ENCODE measurements around the gene STARD3. TPM values are rescaled to one million over a fixed set of nuclear protein-coding genes. Genes with fewer than 3 reads are reported as not detected.
"Not testable (repeated sequence)": the region's sequence is repeated elsewhere in the genome, so short reads cannot be mapped to it uniquely, and the experiment has no call there.

STARD3 gene
- total RNA-seq, 6 experiments from 2014 or later: 24.3 to 49.8 (median 28.0) TPM

- intact Hi-C loops (cut with DNase I): no loop called here
- no peaks in the 10 kb centered on the region for H3K36me3 ChIP-seq
- H3K27me3 ChIP-seq: no peaks in the 10 kb centered on the region
- no peak for TF ChIP-seq POLR2A (IDR thresholded peaks at IDR 0.05)
- TF ChIP-seq CTCF (IDR thresholded peaks at IDR 0.05): no peak
- H3K4me1 ChIP-seq: peaks cover 0 to 21% (median 9%) of the 10 kb centered on the region in 4 donors
- DNase-seq (no peak), ATAC-seq (peak in 2 of 4 donors; percentile 2 to 11)
- WGBS (ENCODE audit: insufficient coverage, low coverage, low lambda C conversion rate, missing lambda C conversion rate): 93% methylated on average over 2 of the region's 2 CpGs
- H3K9me3 ChIP-seq: no peaks in the 10 kb centered on the region
- H3K4me3 ChIP-seq: no peak overlapping the region
- H3K27ac ChIP-seq: peak overlapping the region in 2 of 3 donors; percentile 66 to 80
These were observed 58.1 kb downstream of the STARD3 start for GRCh38 chr17:39695089-39695474.

- Histone ChIP-seq H3K9me3 (no peaks in the 10 kb centered on the region), H3K36me3 (no peaks in the 10 kb centered on the region), H3K27me3 (no peaks in the 10 kb centered on the region), H3K4me1 (peaks cover 0 to 30% (median 13%) of the 10 kb centered on the region in 4 donors), H3K27ac (no peak overlapping the region), H3K4me3 (no peak overlapping the region)
- WGBS (ENCODE audit: insufficient coverage, low coverage, low lambda C conversion rate, missing lambda C conversion rate): no CpG with 5 or more reads among the region's 6 CpGs
- no peak for TF ChIP-seq CTCF (IDR thresholded peaks at IDR 0.05)
- TF ChIP-seq POLR2A (IDR thresholded peaks at IDR 0.05): no peak
- ATAC-seq (no peak), DNase-seq (no peak)
- intact Hi-C loops (cut with DNase I): no loop called here
These were observed 59.8 kb downstream of the STARD3 start for GRCh38 chr17:39696731-39697130.

- Histone ChIP-seq H3K27ac (no peak overlapping the region), H3K9me3 (no peaks in the 10 kb centered on the region), H3K36me3 (no peaks in the 10 kb centered on the region), H3K27me3 (no peaks in the 10 kb centered on the region), H3K4me1 (peaks cover 0 to 42% (median 20%) of the 10 kb centered on the region in 4 donors), H3K4me3 (no peak overlapping the region)
- intact Hi-C loops (cut with DNase I): no loop called here
- DNase-seq (no peak), ATAC-seq (no peak)
- WGBS (ENCODE audit: insufficient coverage, low coverage, low lambda C conversion rate, missing lambda C conversion rate): 90% methylated on average over 3 of the region's 5 CpGs
- no peak for TF ChIP-seq POLR2A (IDR thresholded peaks at IDR 0.05)
- TF ChIP-seq CTCF (IDR thresholded peaks at IDR 0.05): no peak
These were observed 61.0 kb downstream of the STARD3 start for GRCh38 chr17:39697961-39698360.

GRCh38 chr17:39699157-39699817, 62.3 kb downstream of the STARD3 start:
- intact Hi-C loops (cut with DNase I); H3K27me3 ChIP-seq: not testable (repeated sequence)

GRCh38 chr17:39699818-39700147, 62.8 kb downstream of the STARD3 start, which contains the start of gene ERBB2:
Gene ERBB2, plus strand, starts transcription at chr17:39700064. Its CDS starts 175 bp downstream, at chr17:39700239.
- Histone ChIP-seq H3K36me3 (no peaks in the 10 kb centered on the region), H3K9me3 (no peaks in the 10 kb centered on the region), H3K27me3 (no peaks in the 10 kb centered on the region), H3K4me3 (peak within 1 kb of the TSS; percentile 54 to 78 (median 62)), H3K4me1 (peaks cover 0 to 55% (median 27%) of the 10 kb centered on the region in 4 donors), H3K27ac (peak within 1 kb of the TSS; percentile 34 to 95 (median 35))
- intact Hi-C loops (cut with DNase I): no loop called here
- DNase-seq: peak in 1 of 3 donors; percentile 59
- ATAC-seq: peak in 3 of 4 donors; percentile 13 to 45 (median 31)
- TF ChIP-seq CTCF (IDR thresholded peaks at IDR 0.05) (no peak), POLR2A (IDR thresholded peaks at IDR 0.05) (peak; percentile 42)
- WGBS (ENCODE audit: insufficient coverage, low coverage, low lambda C conversion rate, missing lambda C conversion rate): 1% methylated on average over 12 of the region's 20 CpGs

More at GRCh38 chr17:39699157-39699817, 62.3 kb downstream of the STARD3 start:
- H3K9me3 ChIP-seq, ATAC-seq, DNase-seq, H3K36me3 ChIP-seq: not testable (repeated sequence)
- peak overlapping the region; percentile 54 to 78 (median 62) for H3K4me3 ChIP-seq
- peak overlapping the region in 2 of 3 donors; percentile 35 to 95 for H3K27ac ChIP-seq
- peaks cover 0 to 53% (median 27%) of the 10 kb centered on the region in 4 donors for H3K4me1 ChIP-seq
- WGBS (ENCODE audit: insufficient coverage, low coverage, low lambda C conversion rate, missing lambda C conversion rate): 34% methylated on average over 7 of the region's 11 CpGs

All from right lobe of liver (tissue), 6 donors.